NCI-H2227 (cell line): Measurements from ENCODE around the gene LIMCH1.

Experiments
- DNase-seq: peaks from one replicate; lab custom pipeline; 2025; ENCODE audit not compliant: unreplicated experiment; lab: John Stamatoyannopoulos, UW

Gene LIMCH1

DNA sequence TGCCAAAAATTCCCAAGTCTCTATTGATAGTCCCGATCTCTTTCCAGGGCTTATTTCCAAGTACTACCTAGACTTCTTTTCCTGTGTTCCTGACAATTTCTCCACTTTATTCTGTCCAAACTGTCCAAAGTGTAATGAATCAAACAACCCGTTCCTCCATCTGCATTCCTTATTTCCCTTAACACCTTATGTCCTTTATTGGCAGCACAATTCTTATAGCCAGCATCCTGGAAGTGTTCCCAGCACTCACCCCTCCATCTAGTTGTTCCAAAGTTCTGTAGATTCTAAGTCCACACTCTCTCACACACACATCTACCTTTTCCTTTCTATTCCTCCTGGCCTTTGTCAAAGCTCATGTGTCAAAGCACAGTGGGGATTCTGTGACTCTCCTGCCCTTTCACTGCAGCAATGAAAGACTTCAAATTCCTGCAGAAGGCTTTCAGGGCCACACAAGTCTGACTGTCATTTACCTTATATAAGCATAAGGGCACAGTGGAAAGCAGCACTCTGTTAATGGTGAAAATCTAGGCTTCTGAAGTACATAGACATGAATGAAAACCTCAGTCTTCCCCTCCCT, 22.1 kb downstream of the LIMCH1 start:
- DNase-seq = no peak

DNA sequence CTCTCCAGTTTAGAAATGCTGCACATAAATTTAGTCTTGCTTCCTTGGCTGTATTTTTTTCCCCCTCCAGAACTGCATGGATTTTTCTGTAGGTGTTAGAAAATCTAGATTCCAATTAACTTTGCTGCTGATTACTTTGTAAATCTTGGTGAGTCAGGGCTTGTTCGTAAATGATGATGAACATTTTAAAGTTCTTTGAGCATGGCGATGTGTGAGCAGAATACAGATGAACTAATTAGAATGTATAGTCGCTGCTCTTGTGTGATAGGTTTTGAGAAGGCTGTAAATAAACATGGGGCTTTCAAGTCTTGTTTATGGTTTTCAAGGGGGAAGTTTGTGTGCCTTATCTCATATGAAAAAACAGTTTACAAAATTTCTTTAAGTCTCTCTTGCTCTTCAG, 23.3 kb downstream of the LIMCH1 start:
- no peak for DNase-seq

DNA sequence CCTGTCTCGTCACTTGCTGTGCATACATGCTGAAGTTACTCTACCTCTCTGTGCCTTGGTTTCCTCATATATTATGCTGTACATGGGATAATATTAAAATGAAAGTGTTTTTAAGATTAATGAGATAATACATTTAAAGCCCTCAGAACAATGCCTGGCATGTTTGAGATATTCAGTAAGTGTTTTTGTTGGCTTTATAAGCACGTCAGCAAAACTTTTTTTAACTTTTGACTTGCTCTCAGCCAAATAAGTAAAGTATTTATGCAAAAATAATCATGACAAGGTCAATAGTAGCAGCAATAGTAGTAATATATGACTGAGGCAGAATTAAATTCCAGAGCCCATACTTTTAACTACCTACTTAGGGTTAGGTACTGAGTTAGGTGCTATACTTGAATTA, 29.2 kb downstream of the LIMCH1 start:
- no peak for DNase-seq

DNA sequence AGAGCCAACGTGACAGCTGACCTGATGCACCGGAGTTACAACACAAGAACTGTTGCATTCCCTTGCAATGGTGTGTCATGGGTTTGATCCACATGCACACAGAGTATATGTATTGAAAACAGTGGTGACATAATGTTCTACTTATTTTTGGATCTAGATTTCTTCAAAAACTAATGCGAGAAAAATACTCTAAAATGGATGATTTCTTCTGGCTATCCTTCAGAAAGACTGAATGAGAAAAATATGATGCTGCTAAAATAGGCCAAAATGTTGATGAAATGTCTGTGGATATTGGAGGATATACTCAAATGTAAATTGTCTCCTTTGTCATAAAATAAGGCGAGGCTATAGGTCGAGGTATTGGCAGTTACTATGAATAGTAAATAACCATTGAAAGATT, 30.4 kb downstream of the LIMCH1 start:
- DNase-seq = no peak

- DNase-seq = no peak
These were observed 32.0 kb downstream of the LIMCH1 start for GRCh38 chr4:41569961-41570360.

DNA sequence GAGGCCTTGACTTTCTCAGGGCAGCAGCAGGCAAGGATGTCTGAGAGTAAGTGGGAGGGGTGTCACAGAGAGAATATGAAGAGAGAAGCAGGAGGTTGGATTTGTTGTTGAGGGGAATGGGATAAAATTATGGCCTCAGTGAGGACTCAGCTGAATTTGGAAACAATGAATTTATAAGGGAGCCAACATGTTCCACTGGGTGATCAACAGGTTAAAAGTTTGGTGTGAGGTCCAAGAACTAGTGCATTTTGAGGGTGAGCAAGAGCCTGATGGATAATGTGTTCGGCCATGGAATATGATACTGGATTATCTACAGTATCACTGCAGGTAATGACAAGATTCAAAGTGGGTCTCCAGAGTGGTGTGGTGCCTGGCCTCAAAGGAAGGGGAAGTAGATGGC, 33.5 kb downstream of the LIMCH1 start:
- no peak for DNase-seq

DNA sequence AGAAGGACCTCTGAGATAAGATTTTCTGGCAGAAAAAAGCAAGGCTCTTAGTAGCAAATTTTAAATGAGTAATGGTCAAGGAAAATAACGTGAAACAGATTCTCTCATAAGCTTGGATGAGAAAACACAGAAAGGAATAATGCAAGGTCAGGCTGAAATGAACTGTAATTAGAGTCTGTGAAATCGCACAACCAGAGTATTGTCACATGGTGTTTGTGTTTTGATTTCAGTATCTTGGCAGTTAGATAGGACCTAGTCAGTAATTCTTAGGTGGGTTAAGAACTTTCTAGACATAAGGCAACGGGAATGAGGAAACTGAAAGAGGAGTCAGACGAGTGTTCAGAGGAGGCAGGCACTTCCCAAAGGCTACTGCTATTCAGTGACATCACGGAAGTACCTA, 34.6 kb downstream of the LIMCH1 start:
- DNase-seq = no peak

DNA sequence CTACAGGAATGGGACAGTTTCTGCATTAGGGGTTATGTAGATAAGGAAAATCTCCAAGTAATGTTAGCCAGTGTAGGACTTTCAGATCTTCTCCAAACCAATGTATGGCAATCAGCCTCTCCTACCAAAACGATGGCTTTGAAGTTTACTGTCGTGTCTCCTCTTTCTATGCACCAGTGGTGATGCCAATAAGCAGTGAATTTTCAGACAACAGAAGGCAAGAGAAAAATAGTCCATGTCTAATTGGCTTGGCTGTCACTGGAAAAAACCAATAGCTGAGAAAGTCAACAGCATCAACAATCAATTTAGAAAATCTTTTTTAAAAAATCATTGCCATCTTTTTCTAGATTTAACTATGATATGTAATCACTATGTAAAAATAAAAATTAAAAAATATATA, 35.0 kb downstream of the LIMCH1 start:
- no peak for DNase-seq

DNA sequence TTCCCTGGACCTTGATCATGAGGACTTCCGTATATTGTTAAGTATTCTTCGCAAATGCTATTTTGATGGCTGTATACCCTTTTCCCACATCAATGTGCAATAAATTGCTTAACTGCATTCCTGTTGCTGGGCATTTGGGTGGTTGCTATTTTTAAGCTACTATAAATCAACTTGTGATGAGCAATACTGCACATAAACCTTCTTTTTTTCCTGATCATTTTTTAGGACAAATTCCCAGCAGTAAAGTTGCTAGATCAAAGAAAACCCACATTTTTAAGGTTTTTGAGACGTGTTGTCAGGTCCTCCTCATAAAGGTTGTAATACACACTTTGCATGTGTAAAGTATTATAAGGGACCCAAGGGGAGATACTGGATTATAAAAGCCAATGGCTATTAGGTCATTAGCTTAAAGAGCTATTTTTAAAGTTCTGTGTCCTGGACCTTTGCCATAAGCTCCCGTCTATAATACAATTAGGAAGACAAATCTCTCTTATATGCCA, 35.6 kb downstream of the LIMCH1 start:
- DNase-seq = no peak

DNA sequence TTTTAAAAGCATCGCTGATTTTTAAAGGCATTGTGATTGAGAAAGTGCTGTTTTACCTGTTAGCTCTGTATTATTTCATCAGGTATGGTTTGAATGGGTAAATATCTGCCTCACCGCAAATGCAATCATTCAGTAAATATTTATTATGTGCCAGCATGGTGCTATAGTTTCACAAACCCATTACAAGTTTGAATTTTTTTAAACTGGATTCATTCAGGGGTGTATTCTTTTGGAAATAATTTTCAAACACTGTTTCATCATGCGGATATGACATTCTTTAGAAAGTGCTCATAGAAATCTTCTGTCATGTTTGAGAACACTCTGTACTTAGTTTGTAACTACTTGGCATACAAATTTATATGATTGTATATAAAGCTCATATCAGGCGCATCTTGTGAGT, 37.2 kb downstream of the LIMCH1 start:
- no peak for DNase-seq

DNA sequence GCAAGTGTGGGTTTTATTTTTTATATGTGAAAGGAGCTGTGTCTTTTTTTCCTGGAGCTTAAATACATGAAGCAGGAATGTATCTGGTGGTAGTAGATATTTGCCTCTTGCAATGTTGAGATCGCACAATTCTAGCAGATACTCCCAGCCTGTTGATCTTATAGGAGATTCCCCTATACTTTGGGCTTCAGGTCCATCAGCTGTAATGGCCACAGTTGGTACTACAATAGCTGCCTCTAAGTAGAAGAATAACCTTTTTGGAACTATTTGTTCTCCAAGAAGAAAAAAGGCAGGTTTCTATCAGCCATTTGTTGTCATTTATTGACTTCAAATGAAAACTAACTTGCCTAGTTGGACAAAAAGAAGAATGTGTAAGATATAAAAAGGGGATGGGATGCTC, 37.7 kb downstream of the LIMCH1 start:
- DNase-seq = no peak

GRCh38 chr4:41579043-41579442, 41.1 kb downstream of the LIMCH1 start:
- DNase-seq = no peak

DNA sequence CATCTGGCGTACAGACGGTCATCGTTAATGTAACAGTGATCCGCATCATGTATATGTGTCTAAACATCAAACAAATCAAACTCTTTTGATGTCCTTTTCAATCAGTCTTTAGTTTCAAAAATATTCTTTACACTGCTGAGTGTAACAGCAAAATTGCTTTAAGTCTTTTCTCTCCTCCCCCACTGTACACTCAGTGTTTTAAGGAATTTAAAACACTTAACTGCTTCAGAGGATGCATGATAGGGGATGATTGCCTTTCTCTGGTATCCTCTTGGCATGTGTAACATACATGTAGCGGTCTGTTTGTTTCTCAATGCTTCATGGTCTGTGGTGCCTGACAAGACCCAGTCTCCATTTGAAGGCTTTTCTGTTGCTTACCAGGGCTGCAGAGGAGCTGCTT, 41.6 kb downstream of the LIMCH1 start:
- DNase-seq = no peak

DNA sequence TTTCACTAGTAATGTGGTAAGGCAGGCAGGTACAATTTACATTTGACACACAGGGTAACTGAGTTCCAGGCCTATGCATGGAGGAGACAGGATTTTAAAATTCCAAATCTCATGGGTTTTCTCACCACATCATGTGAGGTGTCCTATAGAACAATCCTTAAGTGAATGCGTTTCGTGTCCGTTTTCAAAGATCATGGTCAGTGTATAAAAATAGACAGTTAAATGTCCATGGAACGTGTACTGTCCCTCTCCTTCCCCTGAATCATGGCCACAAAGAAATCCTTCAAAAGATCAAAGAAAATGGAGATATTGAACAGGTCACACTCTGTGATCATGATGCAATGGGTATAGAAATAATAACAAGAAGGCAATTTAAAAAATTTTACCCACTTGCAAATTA, 42.0 kb downstream of the LIMCH1 start:
- no peak for DNase-seq

DNA sequence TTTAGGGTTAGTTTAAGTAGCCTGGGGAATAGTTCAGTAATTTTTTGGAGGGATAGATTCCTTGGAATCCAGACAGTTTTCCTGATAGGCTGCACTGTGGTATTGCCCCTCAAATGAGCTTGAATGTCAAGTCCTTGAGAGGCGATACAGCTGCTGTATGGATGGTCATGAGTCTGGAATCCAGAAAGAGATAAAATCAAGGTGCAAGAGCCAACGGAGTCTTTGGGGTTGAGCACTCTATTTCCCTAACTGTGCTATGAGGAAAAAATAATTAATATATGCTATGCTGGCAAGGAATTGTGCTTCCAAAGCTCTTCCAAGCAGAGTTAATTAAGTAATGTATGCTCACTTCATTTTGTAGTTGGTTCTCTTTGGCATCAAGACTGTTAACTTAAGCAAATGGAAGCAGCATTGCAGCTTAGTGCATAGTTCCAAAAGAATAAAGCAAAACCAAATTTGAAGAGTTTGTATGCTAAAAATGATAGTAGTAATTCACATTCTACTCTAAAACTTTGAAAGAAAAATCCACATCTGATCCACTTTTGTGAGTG, 48.8 kb downstream of the LIMCH1 start:
- no peak for DNase-seq

DNA sequence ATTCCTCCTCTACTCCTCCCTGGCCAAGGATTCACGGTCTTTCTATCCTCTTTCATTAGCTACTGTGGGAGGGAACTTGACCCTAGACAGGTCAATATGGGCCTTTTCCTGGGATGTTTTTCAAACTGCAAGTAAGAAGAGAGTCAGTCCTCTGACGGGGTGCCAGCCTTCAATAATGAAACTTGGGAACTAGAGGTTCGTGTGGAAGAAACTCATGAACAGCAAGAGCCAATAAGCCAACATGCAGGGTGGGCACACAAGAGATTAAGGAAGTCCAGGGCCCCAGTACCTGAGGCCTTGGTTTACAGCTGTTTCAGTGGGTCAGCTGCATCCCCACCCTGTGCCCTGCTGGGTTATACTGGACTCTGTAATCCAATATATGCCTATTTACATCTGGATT, 49.3 kb downstream of the LIMCH1 start:
- no peak for DNase-seq

DNA sequence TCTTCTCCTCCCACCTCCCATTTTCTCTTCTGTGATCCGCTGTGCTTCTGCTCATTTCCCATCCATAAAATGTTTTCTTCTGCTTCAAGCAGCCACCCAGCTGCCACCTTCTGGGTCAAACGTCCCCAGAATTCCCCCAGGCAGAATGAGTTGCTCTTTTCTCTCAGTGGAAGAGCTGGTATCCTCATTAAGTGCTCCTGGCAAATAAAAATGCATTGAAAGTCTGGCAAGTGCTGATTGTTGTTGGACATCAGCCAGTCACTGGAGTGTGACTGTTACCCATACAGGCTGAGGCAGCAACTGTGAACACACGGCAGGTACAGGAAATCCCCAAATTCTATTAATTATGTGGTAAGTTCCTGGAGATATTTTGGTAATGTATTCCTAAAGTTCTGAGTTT, 52.6 kb downstream of the LIMCH1 start:
- no peak for DNase-seq

DNA sequence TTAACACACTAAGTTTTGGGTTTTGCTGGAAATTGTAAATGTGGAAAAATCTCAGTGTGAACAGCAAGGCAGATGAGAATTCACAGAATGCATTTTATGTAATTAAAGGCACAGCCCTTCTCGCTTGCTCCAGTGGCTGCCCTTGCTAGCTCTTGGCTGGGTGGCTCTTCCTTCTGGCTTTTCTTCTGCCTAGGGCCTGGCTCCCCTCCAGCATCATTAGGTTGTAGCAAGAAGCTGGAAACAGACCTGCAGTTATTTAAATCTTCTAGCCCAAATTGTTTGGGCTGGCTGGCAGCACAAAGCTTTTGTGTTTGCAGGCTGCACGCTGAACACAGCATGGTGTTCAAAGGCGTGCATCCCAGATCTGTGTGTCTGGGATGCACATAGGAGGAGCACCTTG, 56.5 kb downstream of the LIMCH1 start:
- peak; percentile 22 for DNase-seq

DNA sequence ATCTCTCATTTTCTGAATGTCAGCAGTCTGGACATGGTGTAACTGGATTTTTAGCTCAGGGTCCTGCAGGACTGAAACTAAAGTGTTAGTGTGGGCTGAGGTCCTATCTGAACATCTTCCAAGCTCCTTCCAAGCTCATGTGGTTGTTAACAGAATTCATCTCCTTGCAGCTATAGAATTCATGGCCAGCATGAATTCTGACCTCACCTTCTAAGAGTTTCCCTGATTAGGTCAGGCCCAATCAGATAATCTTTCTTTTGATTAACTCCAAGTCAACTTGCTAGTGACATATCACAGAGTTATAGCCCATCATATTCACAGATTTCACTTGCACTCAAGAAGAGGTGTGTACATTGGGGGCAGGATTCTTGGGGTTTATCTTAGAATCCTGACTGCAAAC, 59.5 kb downstream of the LIMCH1 start:
- DNase-seq = no peak

DNA sequence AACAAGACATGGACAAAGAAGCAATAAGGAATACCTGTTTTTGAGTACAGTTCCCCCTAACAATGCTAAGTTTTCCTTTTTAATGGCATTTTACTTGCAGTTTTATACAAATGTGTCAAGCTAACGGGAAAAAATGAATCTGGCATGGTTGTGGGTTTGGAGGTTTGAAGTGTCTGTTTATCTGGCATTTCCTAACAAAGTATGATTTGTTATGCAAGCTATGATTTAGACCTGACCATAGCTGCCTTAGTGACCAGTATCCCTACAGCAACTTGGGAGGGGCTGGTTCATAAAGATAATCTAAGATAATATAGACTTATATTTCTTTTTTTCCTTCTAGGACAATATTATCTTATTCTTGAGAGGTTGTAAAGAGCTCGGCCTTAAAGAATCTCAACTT, 60.6 kb downstream of the LIMCH1 start:
- DNase-seq = no peak

- no peak for DNase-seq
These were observed 61.3 kb downstream of the LIMCH1 start for GRCh38 chr4:41599192-41599786.

- DNase-seq = peak; percentile 15
These were observed 62.4 kb downstream of the LIMCH1 start for GRCh38 chr4:41600243-41600912.
